HEK293 (cell line): Measurements from ENCODE around the gene FRMD4A.

Source experiments
- CTCF ChIA-PET: fragments of 350-600 bp; formaldehyde crosslinking; extraction: SDS; loops from one replicate; lab custom pipeline; 2021; ENCODE audit warnings: antibody characterized with exemption; lab: Yijun Ruan, JAX
- POLR2A ChIA-PET: fragments of 300-600 bp; formaldehyde crosslinking; extraction: SDS; loops from one replicate; lab custom pipeline; 2020; ENCODE audit warnings: antibody characterized with exemption, inconsistent platforms; lab: Yijun Ruan, JAX
- H3K27ac ChIP-seq: fragments of 200-500 bp; sonication (Bioruptor generic); 2 replicates; pipeline ENCODE4 v1.5.1; 2014; ENCODE audit warnings: low read depth, low read length, control low read depth, inconsistent platforms; ENCODE audit errors: extremely low read depth
- H3K36me3 ChIP-seq, 2 experiments: fragments of 200-500 bp in 1 of 2; sonication (Bioruptor generic) in 1 of 2; 1 replicate in 1 of 2; 2 replicates in 1 of 2; pipeline ENCODE4 v1.5.1; 2014 to 2017; ENCODE audit warnings: inconsistent platforms in 2 of 2, low read length in 2 of 2; ENCODE audit not compliant: control insufficient read depth in 2 of 2, insufficient read depth in 1 of 2
- H3K4me1 ChIP-seq: fragments of 200-500 bp; sonication (Bioruptor generic); 2 replicates; pipeline ENCODE4 v1.5.1; 2014; ENCODE audit warnings: mild to moderate bottlenecking, low read length, inconsistent platforms; ENCODE audit not compliant: control insufficient read depth, insufficient read depth
- H3K4me3 ChIP-seq: 2 replicates; pipeline ENCODE4 v1.5.1; 2011; ENCODE audit warnings: low read depth, mild to moderate bottlenecking, control low read depth, low read length, moderate library complexity
- H3K9me3 ChIP-seq: fragments of 200-500 bp; sonication (Bioruptor generic); 2 replicates; pipeline ENCODE4 v1.5.1; 2014; ENCODE audit warnings: low read depth, low read length, inconsistent platforms; ENCODE audit not compliant: control insufficient read depth, insufficient read depth
- PRDM1 ChIP-seq: fragments of 450-650 bp; formaldehyde crosslinking; IDR thresholded peaks from 2 replicates; pipeline ENCODE4; 2016; ENCODE audit warnings: missing biosample characterization, missing genetic modification characterization
- SP2 ChIP-seq: fragments of 450-650 bp; formaldehyde crosslinking; IDR thresholded peaks from 2 replicates; pipeline ENCODE4 v1.5.1; 2016; ENCODE audit warnings: missing biosample characterization, missing genetic modification characterization
- YY1 ChIP-seq: fragments of 450-650 bp; formaldehyde crosslinking; IDR thresholded peaks from 2 replicates; pipeline ENCODE4 v1.5.1; 2018; ENCODE audit warnings: missing biosample characterization, missing genetic modification characterization
- ZBTB26 ChIP-seq: fragments of 450-650 bp; formaldehyde crosslinking; optimal IDR thresholded peaks from 2 replicates; pipeline ENCODE3; 2016; ENCODE audit warnings: missing biosample characterization, mild to moderate bottlenecking, missing genetic modification characterization
- ZBTB48 ChIP-seq: fragments of 450-650 bp; formaldehyde crosslinking; IDR thresholded peaks from 2 replicates; pipeline ENCODE4 v1.5.1; 2016; ENCODE audit warnings: missing biosample characterization, missing genetic modification characterization
- ZFHX2 ChIP-seq: fragments of 450-650 bp; formaldehyde crosslinking; conservative IDR thresholded peaks from 2 replicates; pipeline ENCODE4 v1.5.1; 2016; ENCODE audit warnings: missing biosample characterization, missing genetic modification characterization
- ZFP37 ChIP-seq: fragments of 450-650 bp; formaldehyde crosslinking; IDR thresholded peaks from 2 replicates; pipeline ENCODE4 v1.5.1; 2016; ENCODE audit warnings: missing biosample characterization, missing genetic modification characterization
- ZNF140 ChIP-seq: fragments of 450-650 bp; formaldehyde crosslinking; IDR thresholded peaks from 2 replicates; pipeline ENCODE4 v1.5.1; 2016; ENCODE audit warnings: missing biosample characterization, missing genetic modification characterization
- ZNF184 ChIP-seq: fragments of 450-650 bp; IDR thresholded peaks from 2 replicates; pipeline ENCODE4 v1.5.1; 2018; ENCODE audit warnings: missing biosample characterization, mild to moderate bottlenecking, missing genetic modification characterization
- ZNF211 ChIP-seq: fragments of 450-650 bp; formaldehyde crosslinking; IDR thresholded peaks from 2 replicates; pipeline ENCODE4 v1.5.1; 2016; ENCODE audit warnings: low read depth, missing biosample characterization, missing genetic modification characterization
- ZNF24 ChIP-seq: fragments of 450-650 bp; formaldehyde crosslinking; IDR thresholded peaks from 2 replicates; pipeline ENCODE4 v1.5.1; 2016; ENCODE audit warnings: missing biosample characterization, missing genetic modification characterization
- ZNF302 ChIP-seq: fragments of 450-650 bp; formaldehyde crosslinking; IDR thresholded peaks from 2 replicates; pipeline ENCODE4 v1.5.1; 2016; ENCODE audit warnings: missing biosample characterization, missing genetic modification characterization, low read depth
- ZNF335 ChIP-seq: fragments of 450-650 bp; formaldehyde crosslinking; conservative IDR thresholded peaks from 2 replicates; pipeline ENCODE4 v1.5.1; 2016; ENCODE audit warnings: missing biosample characterization, missing genetic modification characterization
- ZNF341 ChIP-seq: fragments of 450-650 bp; formaldehyde crosslinking; IDR thresholded peaks from 2 replicates; pipeline ENCODE4; 2016; ENCODE audit warnings: low read depth, missing biosample characterization, missing genetic modification characterization
- ZNF404 ChIP-seq: fragments of 450-650 bp; formaldehyde crosslinking; IDR thresholded peaks from 2 replicates; pipeline ENCODE4 v1.5.1; 2017; ENCODE audit warnings: missing biosample characterization, missing genetic modification characterization
- ZNF501 ChIP-seq: fragments of 450-650 bp; formaldehyde crosslinking; IDR thresholded peaks from 2 replicates; pipeline ENCODE4 v1.5.1; 2016; ENCODE audit warnings: missing biosample characterization, missing genetic modification characterization
- ZNF514 ChIP-seq: fragments of 450-650 bp; formaldehyde crosslinking; IDR thresholded peaks from 2 replicates; pipeline ENCODE4 v1.5.1; 2016; ENCODE audit warnings: missing biosample characterization, missing genetic modification characterization
- ZNF544 ChIP-seq: fragments of 450-650 bp; formaldehyde crosslinking; IDR thresholded peaks from 2 replicates; pipeline ENCODE4 v1.5.0; 2017; ENCODE audit warnings: missing biosample characterization, missing genetic modification characterization
- ZNF561 ChIP-seq: fragments of 450-650 bp; IDR thresholded peaks from 2 replicates; pipeline ENCODE4 v1.5.1; 2018; ENCODE audit warnings: missing biosample characterization, missing genetic modification characterization, borderline replicate concordance
- ZNF777 ChIP-seq: fragments of 450-650 bp; formaldehyde crosslinking; IDR thresholded peaks from 2 replicates; pipeline ENCODE4 v1.5.1; 2017; ENCODE audit warnings: missing biosample characterization, missing genetic modification characterization, borderline replicate concordance
- TF ChIP-seq, protein P1 (sequence below): fragments of 450-650 bp; formaldehyde crosslinking; IDR thresholded peaks from 2 replicates; pipeline ENCODE4 v1.5.1; 2017; ENCODE audit warnings: missing biosample characterization, missing genetic modification characterization
- TF ChIP-seq, protein P2 (sequence below): fragments of 450-650 bp; formaldehyde crosslinking; IDR thresholded peaks from 2 replicates; pipeline ENCODE4 v1.5.1; 2016; ENCODE audit warnings: missing biosample characterization, missing genetic modification characterization
- TF ChIP-seq, protein P3 (sequence below): fragments of 450-650 bp; formaldehyde crosslinking; IDR thresholded peaks from 2 replicates; pipeline ENCODE4 v1.5.1; 2016; ENCODE audit warnings: missing biosample characterization, missing genetic modification characterization
- TF ChIP-seq, protein P4 (sequence below): fragments of 450-650 bp; formaldehyde crosslinking; IDR thresholded peaks from 2 replicates; pipeline ENCODE4 v1.5.1; 2017; ENCODE audit warnings: missing biosample characterization, missing genetic modification characterization

FRMD4A gene

GRCh38 chr10:13873196-13873595 lies 457.5 kb downstream of the FRMD4A start:
- Histone ChIP-seq H3K4me3 (no peak overlapping the region), H3K36me3 (no peaks in the 10 kb centered on the region), H3K4me1 (no peaks in the 10 kb centered on the region), H3K27ac (no peak overlapping the region), H3K9me3 (no peaks in the 10 kb centered on the region)
- CTCF ChIA-PET = no interaction called here
- TF ChIP-seq ZFP37 (tag by site-specific recombination) (no peak), ZNF404 (tag by site-specific recombination) (no peak), PRDM1 (tag by site-specific recombination) (no peak), ZNF335 (tag by site-specific recombination) (no peak), ZNF514 (tag by site-specific recombination) (no peak), ZNF544 (tag by site-specific recombination) (no peak), ZNF777 (no peak), ZBTB48 (tag by site-specific recombination) (no peak), ZNF211 (tag by site-specific recombination) (no peak), ZNF184 (tag by site-specific recombination) (no peak), ZNF561 (tag by site-specific recombination) (no peak)
- TF ChIP-seq, protein P1, sequence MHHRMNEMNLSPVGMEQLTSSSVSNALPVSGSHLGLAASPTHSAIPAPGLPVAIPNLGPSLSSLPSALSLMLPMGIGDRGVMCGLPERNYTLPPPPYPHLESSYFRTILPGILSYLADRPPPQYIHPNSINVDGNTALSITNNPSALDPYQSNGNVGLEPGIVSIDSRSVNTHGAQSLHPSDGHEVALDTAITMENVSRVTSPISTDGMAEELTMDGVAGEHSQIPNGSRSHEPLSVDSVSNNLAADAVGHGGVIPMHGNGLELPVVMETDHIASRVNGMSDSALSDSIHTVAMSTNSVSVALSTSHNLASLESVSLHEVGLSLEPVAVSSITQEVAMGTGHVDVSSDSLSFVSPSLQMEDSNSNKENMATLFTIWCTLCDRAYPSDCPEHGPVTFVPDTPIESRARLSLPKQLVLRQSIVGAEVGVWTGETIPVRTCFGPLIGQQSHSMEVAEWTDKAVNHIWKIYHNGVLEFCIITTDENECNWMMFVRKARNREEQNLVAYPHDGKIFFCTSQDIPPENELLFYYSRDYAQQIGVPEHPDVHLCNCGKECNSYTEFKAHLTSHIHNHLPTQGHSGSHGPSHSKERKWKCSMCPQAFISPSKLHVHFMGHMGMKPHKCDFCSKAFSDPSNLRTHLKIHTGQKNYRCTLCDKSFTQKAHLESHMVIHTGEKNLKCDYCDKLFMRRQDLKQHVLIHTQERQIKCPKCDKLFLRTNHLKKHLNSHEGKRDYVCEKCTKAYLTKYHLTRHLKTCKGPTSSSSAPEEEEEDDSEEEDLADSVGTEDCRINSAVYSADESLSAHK (tag by site-specific recombination) = no peak
- TF ChIP-seq, protein P2, sequence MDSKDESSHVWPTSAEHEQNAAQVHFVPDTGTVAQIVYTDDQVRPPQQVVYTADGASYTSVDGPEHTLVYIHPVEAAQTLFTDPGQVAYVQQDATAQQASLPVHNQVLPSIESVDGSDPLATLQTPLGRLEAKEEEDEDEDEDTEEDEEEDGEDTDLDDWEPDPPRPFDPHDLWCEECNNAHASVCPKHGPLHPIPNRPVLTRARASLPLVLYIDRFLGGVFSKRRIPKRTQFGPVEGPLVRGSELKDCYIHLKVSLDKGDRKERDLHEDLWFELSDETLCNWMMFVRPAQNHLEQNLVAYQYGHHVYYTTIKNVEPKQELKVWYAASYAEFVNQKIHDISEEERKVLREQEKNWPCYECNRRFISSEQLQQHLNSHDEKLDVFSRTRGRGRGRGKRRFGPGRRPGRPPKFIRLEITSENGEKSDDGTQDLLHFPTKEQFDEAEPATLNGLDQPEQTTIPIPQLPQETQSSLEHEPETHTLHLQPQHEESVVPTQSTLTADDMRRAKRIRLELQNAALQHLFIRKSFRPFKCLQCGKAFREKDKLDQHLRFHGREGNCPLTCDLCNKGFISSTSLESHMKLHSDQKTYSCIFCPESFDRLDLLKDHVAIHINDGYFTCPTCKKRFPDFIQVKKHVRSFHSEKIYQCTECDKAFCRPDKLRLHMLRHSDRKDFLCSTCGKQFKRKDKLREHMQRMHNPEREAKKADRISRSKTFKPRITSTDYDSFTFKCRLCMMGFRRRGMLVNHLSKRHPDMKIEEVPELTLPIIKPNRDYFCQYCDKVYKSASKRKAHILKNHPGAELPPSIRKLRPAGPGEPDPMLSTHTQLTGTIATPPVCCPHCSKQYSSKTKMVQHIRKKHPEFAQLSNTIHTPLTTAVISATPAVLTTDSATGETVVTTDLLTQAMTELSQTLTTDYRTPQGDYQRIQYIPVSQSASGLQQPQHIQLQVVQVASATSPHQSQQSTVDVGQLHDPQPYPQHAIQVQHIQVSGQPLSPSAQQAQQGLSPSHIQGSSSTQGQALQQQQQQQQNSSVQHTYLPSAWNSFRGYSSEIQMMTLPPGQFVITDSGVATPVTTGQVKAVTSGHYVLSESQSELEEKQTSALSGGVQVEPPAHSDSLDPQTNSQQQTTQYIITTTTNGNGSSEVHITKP (tag by site-specific recombination) = no peak
- TF ChIP-seq, protein P3, sequence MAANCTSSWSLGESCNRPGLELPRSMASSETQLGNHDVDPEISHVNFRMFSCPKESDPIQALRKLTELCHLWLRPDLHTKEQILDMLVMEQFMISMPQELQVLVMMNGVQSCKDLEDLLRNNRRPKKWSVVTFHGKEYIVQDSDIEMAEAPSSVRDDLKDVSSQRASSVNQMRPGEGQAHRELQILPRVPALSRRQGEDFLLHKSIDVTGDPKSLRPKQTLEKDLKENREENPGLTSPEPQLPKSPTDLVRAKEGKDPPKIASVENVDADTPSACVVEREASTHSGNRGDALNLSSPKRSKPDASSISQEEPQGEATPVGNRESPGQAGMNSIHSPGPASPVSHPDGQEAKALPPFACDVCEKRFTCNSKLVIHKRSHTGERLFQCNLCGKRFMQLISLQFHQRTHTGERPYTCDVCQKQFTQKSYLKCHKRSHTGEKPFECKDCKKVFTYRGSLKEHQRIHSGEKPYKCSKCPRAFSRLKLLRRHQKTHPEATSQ (tag by site-specific recombination) = no peak
- TF ChIP-seq, all 188 proteins: peak for 0
- POLR2A ChIA-PET = no interaction called here

GRCh38 chr10:13872411-13872810 lies 458.3 kb downstream of the FRMD4A start:
- Histone ChIP-seq H3K36me3 (no peaks in the 10 kb centered on the region), H3K9me3 (no peaks in the 10 kb centered on the region), H3K27ac (no peak overlapping the region), H3K4me3 (no peak overlapping the region), H3K4me1 (no peaks in the 10 kb centered on the region)
- ChIA-PET CTCF (no interaction called here), POLR2A (no interaction called here)
- no peak for TF ChIP-seq ZBTB26 (tag by site-specific recombination)
- TF ChIP-seq ZNF302 (tag by site-specific recombination) = no peak
- TF ChIP-seq, protein P4, sequence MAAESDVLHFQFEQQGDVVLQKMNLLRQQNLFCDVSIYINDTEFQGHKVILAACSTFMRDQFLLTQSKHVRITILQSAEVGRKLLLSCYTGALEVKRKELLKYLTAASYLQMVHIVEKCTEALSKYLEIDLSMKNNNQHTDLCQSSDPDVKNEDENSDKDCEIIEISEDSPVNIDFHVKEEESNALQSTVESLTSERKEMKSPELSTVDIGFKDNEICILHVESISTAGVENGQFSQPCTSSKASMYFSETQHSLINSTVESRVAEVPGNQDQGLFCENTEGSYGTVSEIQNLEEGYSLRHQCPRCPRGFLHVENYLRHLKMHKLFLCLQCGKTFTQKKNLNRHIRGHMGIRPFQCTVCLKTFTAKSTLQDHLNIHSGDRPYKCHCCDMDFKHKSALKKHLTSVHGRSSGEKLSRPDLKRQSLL (tag by site-specific recombination) = no peak
- no peak for TF ChIP-seq ZNF501 (tag by site-specific recombination)
- TF ChIP-seq YY1 (tag by site-specific recombination) = no peak
- TF ChIP-seq ZNF24 = no peak
- no peak for TF ChIP-seq SP2 (tag by site-specific recombination)
- no peak for TF ChIP-seq ZBTB48 (tag by site-specific recombination)
- no peak for TF ChIP-seq ZFHX2
- no peak for TF ChIP-seq ZNF140
- no peak for TF ChIP-seq ZNF341 (tag by site-specific recombination)
